GM18873 (cell line): ENCODE measurements around the gene LPIN1.

ENCODE experiments used
- ATAC-seq: cut with Tn5 transposase; IDR thresholded peaks from one replicate; pipeline ENCODE4 v1.9.1; 2021; ENCODE audit warnings: mild to moderate bottlenecking, moderate library complexity, moderate number of reproducible peaks; ENCODE audit not compliant: unreplicated experiment, low FRiP score

Gene LPIN1

GRCh38 chr2:11746376-11746806, at the start of gene LPIN1:
Gene LPIN1 (plus strand): TSS chr2:11746632. CDS start chr2:11765542, 18,910 bp downstream.
- peak; percentile 21 for ATAC-seq

GRCh38 chr2:11696736-11697102, 49.7 kb upstream of the LPIN1 start:
- no peak for ATAC-seq

- no peak for ATAC-seq
Measured at GRCh38 chr2:11697103-11697871, 49.1 kb upstream of the LPIN1 start.

GRCh38 chr2:11698009-11698922, 48.2 kb upstream of the LPIN1 start:
- no peak for ATAC-seq

GRCh38 chr2:11699686-11700670, 46.5 kb upstream of the LPIN1 start:
- no peak for ATAC-seq

GRCh38 chr2:11701206-11701605, 45.2 kb upstream of the LPIN1 start:
- no peak for ATAC-seq

GRCh38 chr2:11701751-11702301, 44.6 kb upstream of the LPIN1 start:
- no peak for ATAC-seq

GRCh38 chr2:11702946-11703345, 43.5 kb upstream of the LPIN1 start:
- no peak for ATAC-seq

- ATAC-seq, result no peak
Measured at GRCh38 chr2:11703700-11704099, 42.7 kb upstream of the LPIN1 start.

GRCh38 chr2:11705063-11705462, 41.4 kb upstream of the LPIN1 start:
- no peak for ATAC-seq

GRCh38 chr2:11705711-11706110, 40.7 kb upstream of the LPIN1 start:
- ATAC-seq, result no peak

GRCh38 chr2:11708106-11708505, 38.3 kb upstream of the LPIN1 start:
- ATAC-seq, result no peak

GRCh38 chr2:11709293-11709692, 37.1 kb upstream of the LPIN1 start:
- ATAC-seq, result no peak

- ATAC-seq, result no peak
Measured at GRCh38 chr2:11710210-11710609, 36.2 kb upstream of the LPIN1 start.

GRCh38 chr2:11710632-11711353, 35.6 kb upstream of the LPIN1 start:
- no peak for ATAC-seq

GRCh38 chr2:11711354-11711716, 35.1 kb upstream of the LPIN1 start:
- no peak for ATAC-seq

- ATAC-seq, result no peak
Measured at GRCh38 chr2:11711751-11712150, 34.7 kb upstream of the LPIN1 start.

GRCh38 chr2:11712866-11713265, 33.6 kb upstream of the LPIN1 start:
- no peak for ATAC-seq

GRCh38 chr2:11713815-11714214, 32.6 kb upstream of the LPIN1 start:
- ATAC-seq, result no peak
